ENCODE measurements around the gene NUP214.
"Not testable (repeated sequence)": the region's sequence is repeated elsewhere in the genome, so short reads cannot be mapped to it uniquely, and the experiment has no call there.

The NUP214 gene

GRCh38 chr9:131104016-131104740 is 21.2 kb upstream of the NUP214 start:
- no peaks in the 10 kb centered on the region for H3K9me3 Mint-ChIP-seq
- no peak overlapping the region for H3K4me3 Mint-ChIP-seq
- H3K4me1 Mint-ChIP-seq = no peaks in the 10 kb centered on the region
- H3K36me3 Mint-ChIP-seq = no peaks in the 10 kb centered on the region
- no peaks in the 10 kb centered on the region for H3K27me3 Mint-ChIP-seq
- H3K27ac Mint-ChIP-seq = no peak overlapping the region

GRCh38 chr9:131105952-131106351 is 19.4 kb upstream of the NUP214 start:
- Mint-ChIP-seq H3K9me3 (no peaks in the 10 kb centered on the region), H3K4me3 (no peak overlapping the region), H3K27ac (no peak overlapping the region), H3K4me1 (no peaks in the 10 kb centered on the region), H3K36me3 (no peaks in the 10 kb centered on the region), H3K27me3 (no peaks in the 10 kb centered on the region)

- H3K4me1 Mint-ChIP-seq = no peaks in the 10 kb centered on the region
- no peak overlapping the region for H3K27ac Mint-ChIP-seq
- no peaks in the 10 kb centered on the region for H3K27me3 Mint-ChIP-seq
- no peaks in the 10 kb centered on the region for H3K9me3 Mint-ChIP-seq
- H3K36me3 Mint-ChIP-seq = no peaks in the 10 kb centered on the region
- no peak overlapping the region for H3K4me3 Mint-ChIP-seq
These were observed 17.6 kb upstream of the NUP214 start for GRCh38 chr9:131107760-131108159.

GRCh38 chr9:131111186-131111853 is 14.1 kb upstream of the NUP214 start:
- no peaks in the 10 kb centered on the region for H3K9me3 Mint-ChIP-seq
- H3K27ac Mint-ChIP-seq = no peak overlapping the region
- no peaks in the 10 kb centered on the region for H3K27me3 Mint-ChIP-seq
- H3K4me1 Mint-ChIP-seq = no peaks in the 10 kb centered on the region
- no peak overlapping the region for H3K4me3 Mint-ChIP-seq
- H3K36me3 Mint-ChIP-seq = no peaks in the 10 kb centered on the region

- no peaks in the 10 kb centered on the region for H3K27me3 Mint-ChIP-seq
- H3K9me3 Mint-ChIP-seq = no peaks in the 10 kb centered on the region
- no peaks in the 10 kb centered on the region for H3K4me1 Mint-ChIP-seq
- no peak overlapping the region for H3K27ac Mint-ChIP-seq
- no peak overlapping the region for H3K4me3 Mint-ChIP-seq
- H3K36me3 Mint-ChIP-seq = no peaks in the 10 kb centered on the region
These were observed 13.5 kb upstream of the NUP214 start for GRCh38 chr9:131111854-131112311.

GRCh38 chr9:131112374-131113154 is 12.8 kb upstream of the NUP214 start:
- Mint-ChIP-seq H3K4me1 (no peaks in the 10 kb centered on the region), H3K36me3 (no peaks in the 10 kb centered on the region), H3K27me3 (no peaks in the 10 kb centered on the region), H3K27ac (no peak overlapping the region), H3K4me3 (no peak overlapping the region), H3K9me3 (no peaks in the 10 kb centered on the region)

GRCh38 chr9:131113655-131114054 is 11.7 kb upstream of the NUP214 start:
- H3K4me3 Mint-ChIP-seq = no peak overlapping the region
- H3K4me1 Mint-ChIP-seq = no peaks in the 10 kb centered on the region
- H3K27ac Mint-ChIP-seq = no peak overlapping the region
- no peaks in the 10 kb centered on the region for H3K9me3 Mint-ChIP-seq
- no peaks in the 10 kb centered on the region for H3K27me3 Mint-ChIP-seq
- no peaks in the 10 kb centered on the region for H3K36me3 Mint-ChIP-seq

- no peaks in the 10 kb centered on the region for H3K27me3 Mint-ChIP-seq
- H3K4me1 Mint-ChIP-seq = no peaks in the 10 kb centered on the region
- H3K9me3 Mint-ChIP-seq = no peaks in the 10 kb centered on the region
- H3K4me3 Mint-ChIP-seq = no peak overlapping the region
- no peak overlapping the region for H3K27ac Mint-ChIP-seq
- no peaks in the 10 kb centered on the region for H3K36me3 Mint-ChIP-seq
These were observed 11.3 kb upstream of the NUP214 start for GRCh38 chr9:131114084-131114535.

- H3K27me3 Mint-ChIP-seq, H3K36me3 Mint-ChIP-seq, H3K9me3 Mint-ChIP-seq, H3K4me1 Mint-ChIP-seq, H3K27ac Mint-ChIP-seq, H3K4me3 Mint-ChIP-seq: not testable (repeated sequence)
These were observed 10.0 kb upstream of the NUP214 start for GRCh38 chr9:131115360-131115742.

- H3K27me3 Mint-ChIP-seq = no peaks in the 10 kb centered on the region
- H3K27ac Mint-ChIP-seq = no peak overlapping the region
- no peaks in the 10 kb centered on the region for H3K9me3 Mint-ChIP-seq
- H3K4me3 Mint-ChIP-seq = no peak overlapping the region
- H3K36me3 Mint-ChIP-seq = no peaks in the 10 kb centered on the region
- H3K4me1 Mint-ChIP-seq = no peaks in the 10 kb centered on the region
These were observed 8.9 kb upstream of the NUP214 start for GRCh38 chr9:131116281-131117120.

- Mint-ChIP-seq H3K36me3 (no peaks in the 10 kb centered on the region), H3K4me1 (no peaks in the 10 kb centered on the region), H3K4me3 (no peak overlapping the region), H3K27ac (no peak overlapping the region), H3K27me3 (no peaks in the 10 kb centered on the region), H3K9me3 (no peaks in the 10 kb centered on the region)
These were observed 8.1 kb upstream of the NUP214 start for GRCh38 chr9:131117121-131117761.

GRCh38 chr9:131117762-131118145 is 7.6 kb upstream of the NUP214 start:
- no peaks in the 10 kb centered on the region for H3K36me3 Mint-ChIP-seq
- H3K27ac Mint-ChIP-seq = peak overlapping the region; percentile 13
- H3K4me1 Mint-ChIP-seq = no peaks in the 10 kb centered on the region
- no peaks in the 10 kb centered on the region for H3K27me3 Mint-ChIP-seq
- H3K9me3 Mint-ChIP-seq = no peaks in the 10 kb centered on the region
- no peak overlapping the region for H3K4me3 Mint-ChIP-seq

GRCh38 chr9:131119600-131119999 is 5.8 kb upstream of the NUP214 start:
- Mint-ChIP-seq H3K36me3 (no peaks in the 10 kb centered on the region), H3K4me1 (no peaks in the 10 kb centered on the region), H3K27me3 (no peaks in the 10 kb centered on the region), H3K9me3 (no peaks in the 10 kb centered on the region), H3K4me3 (no peak overlapping the region), H3K27ac (no peak overlapping the region)

GRCh38 chr9:131120620-131121228 is 4.7 kb upstream of the NUP214 start:
- Mint-ChIP-seq H3K27me3 (no peaks in the 10 kb centered on the region), H3K36me3 (no peaks in the 10 kb centered on the region), H3K4me3 (no peak overlapping the region), H3K4me1 (peaks cover 6% of the 10 kb centered on the region), H3K9me3 (no peaks in the 10 kb centered on the region), H3K27ac (no peak overlapping the region)

All from activated naive CD4-positive, alpha-beta T cell treated with anti-CD3 and anti-CD28 coated beads, Interleukin-2, amount 50 U/mL, for 24 hours (primary cell).